Neutrophil (primary cell): ENCODE measurements around the gene DIRAS1.
"Not testable (repeated sequence)": the region's sequence is repeated elsewhere in the genome, so short reads cannot be mapped to it uniquely, and the experiment has no call there.

ENCODE experiments used
- H3K27ac ChIP-seq: fragments of 200-600 bp; sonication (generic); 2 replicates; pipeline ENCODE4 v1.5.1; 2016; ENCODE audit warnings: mild to moderate bottlenecking, moderate library complexity
- H3K27me3 ChIP-seq: fragments of 200-600 bp; sonication (generic); 2 replicates; pipeline ENCODE4 v1.6.0; 2016; ENCODE audit warnings: mild to moderate bottlenecking
- H3K36me3 ChIP-seq: fragments of 200-600 bp; sonication (generic); 2 replicates; pipeline ENCODE4 v1.5.1; 2017
- H3K4me1 ChIP-seq, 2 experiments: fragments of 200-600 bp in 1 of 2; sonication (generic) in 1 of 2; 1 replicate in 1 of 2; 2 replicates in 1 of 2; pipeline versions ENCODE4 v1.5.1 to v1.6.1; 2013 to 2016; ENCODE audit warnings: low read depth in 1 of 2, low read length in 1 of 2, mild to moderate bottlenecking in 1 of 2, moderate library complexity in 1 of 2; ENCODE audit not compliant: control insufficient read depth in 1 of 2, insufficient read depth in 1 of 2
- H3K4me3 ChIP-seq, 2 experiments: fragments of 200-600 bp in 1 of 2; sonication (generic) in 1 of 2; 1 replicate in 1 of 2; 2 replicates in 1 of 2; pipeline ENCODE4 v1.5.1; 2013 to 2016; ENCODE audit warnings: low read depth in 1 of 2, low read length in 1 of 2, mild to moderate bottlenecking in 1 of 2, moderate library complexity in 1 of 2
- H3K9me3 ChIP-seq: fragments of 200-600 bp; sonication (generic); 2 replicates; pipeline ENCODE4 v1.5.1; 2016
- TF ChIP-seq, protein P1 (sequence below): fragments of 200-600 bp; sonication (generic); IDR thresholded peaks from 2 replicates; pipeline ENCODE4 v1.5.1; 2016; ENCODE audit warnings: antibody characterized with exemption

The DIRAS1 gene

DNA sequence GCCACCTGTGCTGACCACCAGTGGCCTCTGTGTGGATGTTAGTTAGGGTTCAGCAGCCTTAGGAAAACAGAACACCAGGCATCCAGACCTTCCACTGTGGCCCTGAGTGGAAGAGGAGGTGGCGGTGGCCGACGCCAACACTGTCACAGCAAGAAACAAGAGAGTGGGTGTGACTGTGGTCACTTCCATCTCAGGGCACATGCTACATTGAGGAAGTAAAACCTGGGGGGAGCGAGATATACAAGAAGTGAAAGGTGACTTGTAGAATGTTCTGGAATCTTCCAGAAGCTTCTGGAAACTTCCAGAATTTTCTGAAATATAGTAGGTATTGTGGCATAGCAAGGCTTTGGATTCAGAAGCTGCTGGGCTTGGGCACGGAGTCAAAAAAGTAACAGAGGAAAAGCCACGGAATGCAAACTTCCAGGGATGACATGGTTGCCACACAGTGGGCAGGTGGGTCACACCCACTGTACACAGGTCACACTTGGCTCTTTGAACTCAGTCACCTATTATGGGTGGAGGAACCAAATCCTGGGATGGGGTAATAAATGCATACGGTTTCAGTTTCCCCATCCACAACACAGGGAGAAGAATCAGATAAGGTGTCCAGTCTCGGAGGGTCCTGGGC, 43.0 kb downstream of the DIRAS1 start:
- Histone ChIP-seq H3K27me3 (no peaks in the 10 kb centered on the region), H3K27ac (peak overlapping the region; percentile 89), H3K4me1 (peaks cover 28 to 52% of the 10 kb centered on the region in 2 experiments), H3K4me3 (peak overlapping the region; percentile 12 to 40), H3K36me3 (no peaks in the 10 kb centered on the region), H3K9me3 (no peaks in the 10 kb centered on the region)
- TF ChIP-seq, protein P1, sequence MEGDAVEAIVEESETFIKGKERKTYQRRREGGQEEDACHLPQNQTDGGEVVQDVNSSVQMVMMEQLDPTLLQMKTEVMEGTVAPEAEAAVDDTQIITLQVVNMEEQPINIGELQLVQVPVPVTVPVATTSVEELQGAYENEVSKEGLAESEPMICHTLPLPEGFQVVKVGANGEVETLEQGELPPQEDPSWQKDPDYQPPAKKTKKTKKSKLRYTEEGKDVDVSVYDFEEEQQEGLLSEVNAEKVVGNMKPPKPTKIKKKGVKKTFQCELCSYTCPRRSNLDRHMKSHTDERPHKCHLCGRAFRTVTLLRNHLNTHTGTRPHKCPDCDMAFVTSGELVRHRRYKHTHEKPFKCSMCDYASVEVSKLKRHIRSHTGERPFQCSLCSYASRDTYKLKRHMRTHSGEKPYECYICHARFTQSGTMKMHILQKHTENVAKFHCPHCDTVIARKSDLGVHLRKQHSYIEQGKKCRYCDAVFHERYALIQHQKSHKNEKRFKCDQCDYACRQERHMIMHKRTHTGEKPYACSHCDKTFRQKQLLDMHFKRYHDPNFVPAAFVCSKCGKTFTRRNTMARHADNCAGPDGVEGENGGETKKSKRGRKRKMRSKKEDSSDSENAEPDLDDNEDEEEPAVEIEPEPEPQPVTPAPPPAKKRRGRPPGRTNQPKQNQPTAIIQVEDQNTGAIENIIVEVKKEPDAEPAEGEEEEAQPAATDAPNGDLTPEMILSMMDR, result no peak

DNA sequence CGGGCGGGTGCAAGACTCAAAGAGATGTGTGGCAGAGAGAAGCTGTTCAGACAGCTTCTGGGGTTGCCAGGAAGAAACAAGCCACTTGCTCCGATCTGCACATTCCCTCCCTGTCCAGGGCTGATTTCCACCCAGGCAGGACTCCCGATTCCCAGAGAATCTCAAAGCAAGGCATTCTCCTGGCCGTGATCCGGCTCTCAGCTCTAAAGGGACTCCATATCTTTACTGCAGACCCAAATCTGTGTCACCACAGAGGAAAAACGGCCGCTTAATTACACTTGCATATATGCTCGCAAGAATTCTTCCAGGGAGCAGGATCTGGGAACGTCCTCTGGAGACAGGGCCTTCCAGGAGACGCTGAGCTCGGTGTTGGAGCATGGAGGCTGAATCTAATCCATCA, 44.3 kb downstream of the DIRAS1 start:
- Histone ChIP-seq H3K9me3 (no peaks in the 10 kb centered on the region), H3K4me3 (peak overlapping the region; percentile 5 to 12), H3K4me1 (peaks cover 28 to 52% of the 10 kb centered on the region in 2 experiments), H3K36me3 (no peaks in the 10 kb centered on the region), H3K27me3 (no peaks in the 10 kb centered on the region), H3K27ac (peak overlapping the region; percentile 89)
- TF ChIP-seq, protein P1, result no peak

DNA sequence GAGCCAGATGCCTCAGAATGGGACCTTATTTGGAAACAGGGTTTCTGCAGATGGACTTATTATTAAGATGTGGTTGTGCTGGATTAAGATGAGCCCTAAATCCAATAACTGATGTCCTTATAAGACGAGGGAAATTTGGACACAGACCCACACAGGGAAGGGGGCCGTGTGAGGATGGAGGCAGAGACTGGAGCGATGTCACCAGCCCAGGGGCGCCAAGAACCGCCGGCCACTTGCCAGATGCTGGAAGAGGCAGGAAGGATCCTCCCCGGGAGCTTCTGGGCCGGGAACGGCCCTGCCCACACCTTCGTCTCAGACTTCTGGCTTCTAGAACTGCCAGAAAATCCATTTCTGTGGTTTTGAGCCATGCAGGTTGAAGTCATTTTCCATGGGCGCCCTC, 45.3 kb downstream of the DIRAS1 start:
- TF ChIP-seq, protein P1, result no peak
- peak overlapping the region in 1 of 2 experiments; percentile 45 for H3K4me3 ChIP-seq

DNA sequence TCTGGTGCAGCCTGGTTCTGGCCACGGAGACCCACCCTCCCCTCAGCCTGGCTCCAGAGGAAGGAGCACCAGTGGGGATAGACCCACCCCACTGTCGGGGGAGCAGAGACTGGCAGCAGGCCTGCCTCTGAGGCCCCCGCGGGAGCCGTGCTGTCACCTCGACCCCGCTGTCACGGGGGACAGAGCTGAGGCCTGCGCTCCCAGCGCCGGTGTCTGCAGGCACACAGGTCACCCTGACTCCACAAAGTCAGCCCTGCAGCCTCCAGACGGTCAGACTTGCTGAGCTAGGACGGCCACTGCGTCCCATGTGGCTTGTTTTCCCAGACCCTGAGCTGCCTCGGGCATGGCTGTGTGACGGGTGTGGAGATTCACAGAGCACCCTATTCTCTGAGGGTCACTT, 51.0 kb downstream of the DIRAS1 start:
- Histone ChIP-seq H3K27me3 (no peaks in the 10 kb centered on the region), H3K4me1 (peaks cover 14 to 15% of the 10 kb centered on the region in 2 experiments), H3K27ac (no peak overlapping the region), H3K9me3 (no peaks in the 10 kb centered on the region), H3K4me3 (no peak overlapping the region), H3K36me3 (peaks cover 3% of the 10 kb centered on the region)
- TF ChIP-seq, protein P1, result no peak

More for the DNA sequence above, 45.3 kb downstream of the DIRAS1 start:
- no peaks in the 10 kb centered on the region for H3K36me3 ChIP-seq
- H3K27ac ChIP-seq, result peak overlapping the region; percentile 89
- no peaks in the 10 kb centered on the region for H3K9me3 ChIP-seq
- no peaks in the 10 kb centered on the region for H3K27me3 ChIP-seq
- peaks cover 28 to 52% of the 10 kb centered on the region in 2 experiments for H3K4me1 ChIP-seq

DNA sequence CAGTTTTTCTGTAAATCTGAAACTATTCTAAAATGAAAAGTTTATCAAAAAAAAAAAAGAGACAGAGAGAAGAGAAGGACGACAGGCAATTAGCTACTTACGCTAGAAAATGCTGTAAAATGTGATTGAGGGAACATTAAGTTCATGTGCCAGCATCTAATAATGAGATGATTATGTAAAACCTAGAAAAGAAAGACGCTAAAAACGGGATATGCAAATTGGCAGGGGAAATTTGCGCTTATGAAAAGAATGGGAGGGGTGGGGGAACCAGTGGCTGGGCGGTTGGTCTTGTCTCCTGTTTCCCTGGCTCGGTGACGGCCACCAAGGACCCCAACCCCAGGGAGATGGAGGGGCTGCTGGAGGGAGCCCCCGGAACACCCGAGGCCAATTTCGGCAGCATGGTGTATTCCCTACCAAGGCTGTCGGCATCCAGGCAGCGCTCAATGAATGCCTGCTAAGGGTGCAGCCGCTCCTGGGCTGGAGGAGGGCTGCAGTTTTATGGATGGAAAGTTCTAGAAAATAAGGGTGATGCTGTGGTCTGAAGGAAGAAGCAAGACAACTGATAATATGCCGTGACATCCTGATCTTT, 52.9 kb downstream of the DIRAS1 start:
- Histone ChIP-seq H3K36me3 (peaks cover 3% of the 10 kb centered on the region), H3K9me3 (no peaks in the 10 kb centered on the region), H3K4me1 (no peaks in the 10 kb centered on the region), H3K27ac (no peak overlapping the region), H3K27me3 (no peaks in the 10 kb centered on the region), H3K4me3 (no peak overlapping the region)
- TF ChIP-seq, protein P1, result no peak

DNA sequence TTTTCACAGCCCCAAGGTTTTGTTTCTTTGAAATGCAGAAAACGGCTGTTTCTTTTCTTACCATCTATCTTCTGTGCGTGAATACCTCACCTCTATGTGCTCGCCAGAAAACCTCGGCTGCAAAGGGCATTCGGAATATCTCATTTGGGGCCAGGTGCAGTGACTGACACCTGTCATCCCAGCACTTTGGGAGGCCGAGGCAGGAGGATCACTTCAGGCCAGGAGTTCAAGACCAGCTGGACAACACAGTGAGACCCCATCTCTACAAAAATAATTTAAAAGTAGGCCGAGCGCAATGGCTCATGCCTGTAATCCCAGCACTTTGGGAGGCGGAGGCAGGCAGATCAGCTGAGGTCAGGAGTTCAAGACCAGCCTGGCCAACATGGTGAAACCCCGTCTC, 53.8 kb downstream of the DIRAS1 start:
- H3K4me3 ChIP-seq, H3K36me3 ChIP-seq, H3K4me1 ChIP-seq, H3K27ac ChIP-seq, H3K9me3 ChIP-seq, H3K27me3 ChIP-seq: not testable (repeated sequence)
